Measurements from ENCODE around the gene WDR47.

- TF ChIP-seq CTCF (IDR thresholded peaks at IDR 0.05; ENCODE audit: control extremely low read depth in 1 of 3, insufficient read depth in 1 of 3, low read depth in 1 of 3, low read length in 3 of 3) = no peak
- TF ChIP-seq SRF (IDR thresholded peaks at IDR 0.05; ENCODE audit: low read depth, low read length) = no peak
- no peak for TF ChIP-seq EP300 (IDR thresholded peaks at IDR 0.05; ENCODE audit: borderline replicate concordance in 1 of 2, low read depth in 2 of 2, low read length in 2 of 2)
- TF ChIP-seq JUND (IDR thresholded peaks at IDR 0.05; ENCODE audit: low read length) = no peak
- no peak for TF ChIP-seq BCL11A (IDR thresholded peaks at IDR 0.05; ENCODE audit: low read depth in 2 of 2, low read length in 2 of 2)
Measured at GRCh38 chr1:109047339-109047738, 5.4 kb upstream of the WDR47 start.
